ENCODE data around the gene CDH26.

Gene CDH26

GRCh38 chr20:60051911-60052310 is 93.7 kb downstream of the CDH26 start:
- H3K9me3 ChIP-seq (replicated peaks; ENCODE audit: insufficient read depth, low read length) = no peaks in the 10 kb centered on the region
- H3K9me2 ChIP-seq (replicated peaks; ENCODE audit: insufficient read depth, low read length) = no peaks in the 10 kb centered on the region
- H3K79me2 ChIP-seq (ENCODE audit: low read length) = no peaks in the 10 kb centered on the region
- DNase-seq = no peak
- H3K4me1 ChIP-seq (ENCODE audit: low read length) = no peaks in the 10 kb centered on the region
- no peak overlapping the region for H3K9ac ChIP-seq (ENCODE audit: low read length)
- no peaks in the 10 kb centered on the region for H3K36me3 ChIP-seq (replicated peaks; ENCODE audit: insufficient read depth, low read length)
- no peak overlapping the region for H3K4me2 ChIP-seq (ENCODE audit: low read depth, low read length)
- no peak overlapping the region for H3K4me3 ChIP-seq (ENCODE audit: low read length)
- no peak overlapping the region for H3K27ac ChIP-seq (ENCODE audit: low read length)
- no peaks in the 10 kb centered on the region for H4K20me1 ChIP-seq (ENCODE audit: insufficient read depth, low read length)
- H3F3A ChIP-seq (ENCODE audit: insufficient read depth, low read length) = no peaks in the 10 kb centered on the region
- H2AFZ ChIP-seq (ENCODE audit: low read length) = no peak overlapping the region
- TF ChIP-seq CTCF (IDR thresholded peaks at IDR 0.05; ENCODE audit: low read length) (no peak), EZH2 (optimal IDR thresholded peaks at IDR 0.05; ENCODE audit: low read depth, low read length) (no peak), EZH2phosphoT487 (IDR thresholded peaks at IDR 0.05; ENCODE audit: low read length) (no peak)
- H3K27me3 ChIP-seq (replicated peaks; ENCODE audit: insufficient read depth, low read length) = no peaks in the 10 kb centered on the region

- no peaks in the 10 kb centered on the region for H3K36me3 ChIP-seq (replicated peaks; ENCODE audit: insufficient read depth, low read length)
- no peak overlapping the region for H3K9ac ChIP-seq (ENCODE audit: low read length)
- H3K27me3 ChIP-seq (replicated peaks; ENCODE audit: insufficient read depth, low read length) = no peaks in the 10 kb centered on the region
- H3K4me3 ChIP-seq (ENCODE audit: low read length) = no peak overlapping the region
- H3K79me2 ChIP-seq (ENCODE audit: low read length) = no peaks in the 10 kb centered on the region
- DNase-seq = no peak
- H3K4me2 ChIP-seq (ENCODE audit: low read depth, low read length) = no peak overlapping the region
- no peaks in the 10 kb centered on the region for H3K9me2 ChIP-seq (replicated peaks; ENCODE audit: insufficient read depth, low read length)
- H3K9me3 ChIP-seq (replicated peaks; ENCODE audit: insufficient read depth, low read length) = no peaks in the 10 kb centered on the region
- no peak overlapping the region for H3K27ac ChIP-seq (ENCODE audit: low read length)
- no peaks in the 10 kb centered on the region for H4K20me1 ChIP-seq (ENCODE audit: insufficient read depth, low read length)
- H2AFZ ChIP-seq (ENCODE audit: low read length) = no peak overlapping the region
- no peaks in the 10 kb centered on the region for H3K4me1 ChIP-seq (ENCODE audit: low read length)
- no peaks in the 10 kb centered on the region for H3F3A ChIP-seq (ENCODE audit: insufficient read depth, low read length)
- TF ChIP-seq EZH2phosphoT487 (IDR thresholded peaks at IDR 0.05; ENCODE audit: low read length) (no peak), EZH2 (optimal IDR thresholded peaks at IDR 0.05; ENCODE audit: low read depth, low read length) (no peak), CTCF (IDR thresholded peaks at IDR 0.05; ENCODE audit: low read length) (no peak)
These were observed 94.1 kb downstream of the CDH26 start for GRCh38 chr20:60052322-60052721.

GRCh38 chr20:60053125-60053817 is 95.0 kb downstream of the CDH26 start:
- no peak for DNase-seq
- Histone ChIP-seq H3K27me3 (replicated peaks; ENCODE audit: insufficient read depth, low read length) (no peaks in the 10 kb centered on the region), H3K79me2 (ENCODE audit: low read length) (no peaks in the 10 kb centered on the region), H3F3A (ENCODE audit: insufficient read depth, low read length) (no peaks in the 10 kb centered on the region), H3K9me3 (replicated peaks; ENCODE audit: insufficient read depth, low read length) (no peaks in the 10 kb centered on the region), H2AFZ (ENCODE audit: low read length) (no peak overlapping the region), H3K27ac (ENCODE audit: low read length) (no peak overlapping the region), H3K4me3 (ENCODE audit: low read length) (no peak overlapping the region), H3K4me1 (ENCODE audit: low read length) (no peaks in the 10 kb centered on the region), H3K9me2 (replicated peaks; ENCODE audit: insufficient read depth, low read length) (no peaks in the 10 kb centered on the region), H4K20me1 (ENCODE audit: insufficient read depth, low read length) (no peaks in the 10 kb centered on the region), H3K36me3 (replicated peaks; ENCODE audit: insufficient read depth, low read length) (no peaks in the 10 kb centered on the region), H3K9ac (ENCODE audit: low read length) (no peak overlapping the region), H3K4me2 (ENCODE audit: low read depth, low read length) (no peak overlapping the region)
- no peak for TF ChIP-seq EZH2phosphoT487 (IDR thresholded peaks at IDR 0.05; ENCODE audit: low read length)
- TF ChIP-seq EZH2 (optimal IDR thresholded peaks at IDR 0.05; ENCODE audit: low read depth, low read length) = no peak
- TF ChIP-seq CTCF (IDR thresholded peaks at IDR 0.05; ENCODE audit: low read length) = no peak
